Measurements from ENCODE around the gene FAM107B. TPM values are rescaled to one million over a fixed set of nuclear protein-coding genes. Genes with fewer than 3 reads are reported as not detected.

FAM107B gene
- total and polyA plus RNA-seq, 11 donors: 1.9 to 27.6 (median 4.9) TPM

GRCh38 chr10:14485986-14486385, 288.7 kb downstream of the FAM107B start:
- 86 to 93% (median 91%) methylated on average over 5 of the region's 5 CpGs for WGBS, 4 donors
- DNase-seq: no peak
- Histone ChIP-seq H3K9me3 (no peaks in the 10 kb centered on the region), H3K36me3 (no peaks in the 10 kb centered on the region), H3K27me3 (peaks cover 0 to 28% (median 8%) of the 10 kb centered on the region in 9 donors), H3K27ac (no peak overlapping the region), H3K4me3 (no peak overlapping the region), H3K4me1 (no peaks in the 10 kb centered on the region)
- no peak for TF ChIP-seq CTCF (IDR thresholded peaks at IDR 0.05)
- ATAC-seq: no peak
- intact Hi-C loops (cut with DNase I): no loop called here

- H3K36me3 ChIP-seq: no peaks in the 10 kb centered on the region
- no peak for ATAC-seq
- peaks cover 0 to 1% (median 0%) of the 10 kb centered on the region in 12 donors for H3K4me1 ChIP-seq
- TF ChIP-seq CTCF (IDR thresholded peaks at IDR 0.05) (no peak), POLR2A (IDR thresholded peaks at IDR 0.05) (no peak)
- peaks cover 0 to 26% (median 8%) of the 10 kb centered on the region in 9 donors for H3K27me3 ChIP-seq
- 92 to 95% (median 94%) methylated on average over 5 of the region's 5 CpGs for WGBS, 4 donors
- no peaks in the 10 kb centered on the region for H3K9me3 ChIP-seq
- no peak overlapping the region for H3K27ac ChIP-seq
- DNase-seq: no peak
- H3K4me3 ChIP-seq: no peak overlapping the region
- intact Hi-C loops (cut with DNase I): no loop called here
Observed at GRCh38 chr10:14483417-14483816, 291.3 kb downstream of the FAM107B start.

- peaks cover 0 to 18% (median 4%) of the 10 kb centered on the region in 9 donors for H3K27me3 ChIP-seq
- ATAC-seq (peak; percentile 33 to 67 (median 62)), DNase-seq (peak in 2 of 5 donors; percentile 30 to 51)
- H3K36me3 ChIP-seq: no peaks in the 10 kb centered on the region
- peaks cover 0 to 7% (median 0%) of the 10 kb centered on the region in 12 donors for H3K4me1 ChIP-seq
- no peak for TF ChIP-seq POLR2A (IDR thresholded peaks at IDR 0.05)
- TF ChIP-seq CTCF (IDR thresholded peaks at IDR 0.05): no peak
- intact Hi-C loops (cut with DNase I): no loop called here
- WGBS, 4 donors: 51 to 70% (median 65%) methylated on average over 9 of the region's 9 CpGs
- H3K4me3 ChIP-seq: no peak overlapping the region
- no peaks in the 10 kb centered on the region for H3K9me3 ChIP-seq
- H3K27ac ChIP-seq: peak overlapping the region in 1 of 12 donors; percentile 0
Observed at GRCh38 chr10:14481752-14482151, 292.9 kb downstream of the FAM107B start.

- peaks cover 0 to 16% (median 3%) of the 10 kb centered on the region in 9 donors for H3K27me3 ChIP-seq
- peak overlapping the region in 1 of 12 donors; percentile 0 for H3K27ac ChIP-seq
- 82 to 89% (median 86%) methylated on average over 4 of the region's 4 CpGs for WGBS, 4 donors
- peaks cover 0 to 7% (median 0%) of the 10 kb centered on the region in 12 donors for H3K4me1 ChIP-seq
- no peak overlapping the region for H3K4me3 ChIP-seq
- no peaks in the 10 kb centered on the region for H3K9me3 ChIP-seq
- TF ChIP-seq CTCF (IDR thresholded peaks at IDR 0.05) (no peak), POLR2A (IDR thresholded peaks at IDR 0.05) (no peak)
- H3K36me3 ChIP-seq: no peaks in the 10 kb centered on the region
- DNase-seq (no peak), ATAC-seq (no peak)
- intact Hi-C loops (cut with DNase I): no loop called here
Observed at GRCh38 chr10:14481014-14481413, 293.7 kb downstream of the FAM107B start.

All from heart left ventricle (tissue), 16 donors.